Fibroblast of skin of right biceps (primary cell): ENCODE measurements around the gene CAMKV.

Source experiments
- DNase-seq: peaks from one replicate; pipeline ENCODE4 v3.0.0-alpha.2; 2013

The CAMKV gene

DNA sequence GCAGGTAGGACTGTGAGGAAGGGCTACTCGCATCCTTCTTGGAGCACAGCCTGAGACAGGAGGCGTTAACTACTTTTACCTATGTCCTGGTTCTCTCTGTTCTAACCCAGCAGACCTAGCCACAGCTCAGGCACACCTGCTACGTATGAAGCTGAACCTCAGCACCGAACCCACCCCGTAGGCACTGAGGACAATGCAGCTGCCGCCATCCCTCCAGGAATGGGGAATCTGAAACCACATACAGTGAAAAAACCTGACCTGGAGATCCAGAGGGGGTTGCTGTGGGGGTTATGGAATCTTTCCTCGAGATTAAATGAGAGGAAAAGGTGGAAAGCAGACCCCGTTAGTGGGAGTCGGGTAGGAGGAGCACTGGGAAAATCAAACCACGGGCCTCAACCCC lies 19.6 kb upstream of the CAMKV start:
- DNase-seq = no peak

- DNase-seq = no peak
Observed at GRCh38 chr3:49886922-49887265, 17.2 kb upstream of the CAMKV start.

DNA sequence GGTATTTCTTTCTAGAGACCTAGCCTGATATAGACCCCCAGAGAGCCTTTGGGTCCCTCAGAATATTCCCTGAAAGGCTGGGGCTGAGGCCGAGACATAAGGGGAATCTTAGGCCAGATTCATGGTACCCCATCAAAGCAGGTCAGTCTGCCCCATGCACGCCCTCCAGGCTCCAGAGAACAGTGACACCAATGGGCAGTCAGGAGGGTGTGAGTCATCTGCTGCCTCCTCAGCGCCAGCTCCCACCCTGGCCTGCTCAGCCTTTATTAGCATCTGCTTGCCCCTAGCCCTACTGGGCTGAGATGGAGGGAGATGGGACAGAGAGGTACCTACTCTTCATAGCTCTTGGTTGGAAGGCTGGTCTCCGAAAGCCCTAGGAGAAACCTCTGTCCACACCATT lies 14.3 kb upstream of the CAMKV start:
- DNase-seq = no peak

GRCh38 chr3:49882166-49882565 lies 12.5 kb upstream of the CAMKV start:
- no peak for DNase-seq

DNA sequence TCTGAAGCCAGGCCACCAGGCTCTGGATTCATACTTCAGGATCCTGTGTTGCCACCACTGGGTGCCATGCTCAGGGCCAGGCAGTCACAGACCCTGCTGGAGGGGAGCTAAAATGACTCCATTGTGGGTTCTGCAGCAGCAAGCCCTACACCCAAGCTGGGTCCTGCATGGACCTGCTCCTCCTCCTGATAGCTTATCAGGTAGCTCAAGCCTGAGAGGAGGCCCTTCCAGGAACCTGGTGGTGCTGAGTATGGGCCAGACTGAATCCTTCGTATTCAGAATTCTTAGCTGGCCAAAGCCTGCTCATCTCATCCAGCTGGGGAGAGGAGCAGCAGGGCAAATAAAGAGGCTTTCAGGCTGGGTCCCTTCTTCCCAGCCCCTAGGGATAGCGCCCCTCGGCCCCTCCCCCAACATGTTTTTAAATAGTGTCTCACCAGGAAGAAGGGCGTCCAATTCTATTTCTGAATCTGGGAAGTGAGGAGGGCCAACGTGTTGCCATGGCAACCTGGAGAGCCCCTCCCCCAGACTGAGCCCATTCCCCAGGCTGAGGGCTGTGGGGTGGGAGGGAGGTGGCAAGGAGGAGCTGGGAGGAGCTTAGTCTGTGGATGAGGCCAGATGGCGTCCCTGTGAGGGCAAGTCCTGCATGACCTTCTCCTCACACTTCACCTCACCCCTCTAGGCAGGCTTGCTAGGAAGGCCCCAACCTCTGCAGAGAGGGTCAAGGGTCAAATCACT lies 11.0 kb upstream of the CAMKV start:
- DNase-seq = no peak

GRCh38 chr3:49879721-49880120 lies 10.0 kb upstream of the CAMKV start:
- no peak for DNase-seq

GRCh38 chr3:49878686-49879085 lies 9.0 kb upstream of the CAMKV start:
- no peak for DNase-seq

DNA sequence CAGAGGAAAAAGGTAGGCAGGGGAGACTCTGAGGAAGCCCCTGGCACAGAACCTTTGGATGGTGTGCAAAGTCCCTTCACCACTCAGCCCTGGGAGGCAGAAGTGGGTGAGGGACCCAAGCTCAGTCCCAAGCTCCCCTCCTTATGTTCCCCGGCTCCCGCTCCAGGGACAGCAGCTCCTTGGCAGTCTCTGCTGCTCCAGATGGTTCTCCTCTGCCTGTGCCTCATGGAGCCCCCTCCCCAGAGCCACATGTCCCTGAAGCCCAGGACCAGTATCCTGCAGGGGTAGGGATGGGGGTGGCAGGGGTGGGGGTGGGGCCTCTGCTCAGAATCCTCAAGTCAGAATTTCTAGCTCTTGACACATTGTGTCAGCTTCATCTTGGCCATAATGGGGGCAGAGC lies 8.0 kb upstream of the CAMKV start:
- DNase-seq = no peak

GRCh38 chr3:49876567-49876966 lies 6.9 kb upstream of the CAMKV start:
- DNase-seq = no peak

GRCh38 chr3:49873623-49874022 lies 3.9 kb upstream of the CAMKV start:
- no peak for DNase-seq

DNA sequence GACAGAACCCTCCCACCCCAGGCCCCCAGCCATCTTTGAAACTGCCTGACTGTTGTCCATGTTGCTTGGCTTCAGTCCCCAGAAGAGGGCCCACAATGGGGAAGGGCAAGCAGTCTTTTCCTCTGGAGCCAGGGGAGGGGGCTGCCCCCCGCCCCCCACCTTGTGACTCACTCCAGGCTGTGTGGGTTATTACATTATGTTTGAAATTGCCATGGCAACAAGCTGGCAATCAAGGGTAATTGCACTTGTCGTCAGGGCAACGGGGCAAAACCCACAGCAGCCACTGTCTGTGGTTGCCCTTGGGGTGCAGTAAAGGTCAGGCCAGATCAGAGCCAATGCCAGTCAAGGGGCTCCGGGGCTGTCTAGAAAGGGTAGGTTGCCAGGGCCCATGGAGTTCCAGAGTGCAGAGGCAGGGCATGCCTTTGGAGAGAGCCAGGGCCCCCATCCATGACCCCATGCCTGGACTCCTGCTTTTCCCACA lies 3.1 kb upstream of the CAMKV start:
- DNase-seq = no peak

DNA sequence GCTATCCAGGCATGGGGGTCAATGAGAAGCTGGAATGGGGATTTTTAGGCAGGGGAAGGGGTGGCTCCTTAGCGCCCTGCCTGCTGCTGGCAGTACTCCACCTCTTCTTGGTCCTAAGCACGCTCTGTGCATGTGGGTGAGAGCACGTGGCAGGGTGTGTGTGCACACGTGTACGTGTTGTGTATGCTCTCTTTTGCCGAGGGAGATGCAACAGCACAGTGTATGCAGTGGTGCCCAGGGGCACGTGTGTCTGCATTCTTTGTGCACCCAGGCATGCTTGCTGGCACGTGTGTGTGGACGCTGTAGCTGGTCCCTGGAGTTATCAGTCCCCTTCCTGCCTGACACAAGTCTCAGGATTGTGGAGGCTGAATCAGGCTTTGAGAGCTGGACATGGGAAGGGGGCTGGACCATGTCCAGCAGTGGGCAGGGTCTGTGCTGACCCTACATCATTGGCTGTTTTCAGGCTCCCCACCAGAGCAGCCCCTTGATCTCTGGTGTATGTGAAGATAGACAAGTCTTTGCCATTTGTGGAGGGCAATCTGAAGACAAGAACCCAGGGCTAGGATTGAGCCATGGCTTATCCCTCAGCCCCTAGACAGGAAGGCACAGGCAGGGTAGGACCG lies 1.9 kb upstream of the CAMKV start:
- DNase-seq = no peak

DNA sequence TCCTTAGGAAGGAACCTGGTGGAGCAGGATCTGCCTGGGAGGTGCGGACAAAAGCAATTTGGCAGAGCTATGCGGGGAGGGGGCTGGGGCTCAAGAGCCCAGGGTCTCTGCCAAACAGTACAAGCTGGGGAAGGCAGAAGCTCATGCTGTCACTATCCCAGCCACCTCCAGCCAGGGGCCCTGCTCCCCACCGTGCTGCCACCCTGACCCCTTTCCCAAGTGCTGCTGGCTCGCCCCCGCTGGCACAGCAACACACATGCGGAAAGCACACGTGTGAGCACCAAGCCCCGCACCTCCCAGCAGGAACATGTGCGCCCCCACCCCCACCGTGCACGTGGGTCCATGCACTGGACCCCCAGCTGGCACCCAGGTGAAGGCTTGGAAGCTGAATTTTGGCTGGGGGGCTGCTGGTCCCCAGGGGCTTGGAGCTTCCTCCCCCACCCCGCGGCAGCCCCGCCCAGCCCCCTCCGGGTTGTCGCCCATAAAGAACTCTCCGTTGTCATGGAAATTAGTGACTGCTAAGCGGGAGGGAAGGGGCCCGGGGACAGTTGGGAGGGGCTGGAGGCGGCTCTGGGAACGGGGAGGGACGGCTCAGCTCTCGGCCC lies 742 bp downstream of the CAMKV start:
- DNase-seq = no peak

DNA sequence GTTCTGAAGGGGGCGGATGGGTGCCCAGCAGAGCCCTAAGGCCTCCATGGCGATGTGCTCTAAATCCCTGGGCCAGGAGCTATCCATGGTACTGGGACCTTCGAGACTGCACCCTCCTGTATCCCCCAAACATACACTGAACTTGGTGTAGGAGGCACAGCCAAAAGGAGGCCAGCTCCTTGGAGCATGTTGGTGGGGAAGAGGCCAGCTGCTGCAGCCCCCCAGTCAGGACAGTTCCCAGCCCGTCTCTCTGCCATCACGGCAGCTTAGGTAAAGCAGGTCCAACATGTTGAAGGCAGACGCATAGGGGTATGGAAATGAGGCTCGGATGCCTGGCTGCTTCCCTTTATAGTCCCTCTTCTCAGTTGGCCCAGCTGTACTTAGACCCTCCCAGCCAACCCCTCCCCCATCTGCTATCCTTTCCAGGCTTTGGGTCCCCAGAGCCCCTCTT lies 1.8 kb downstream of the CAMKV start:
- DNase-seq = peak; percentile 44

GRCh38 chr3:49867400-49867799 lies 2.3 kb downstream of the CAMKV start:
- DNase-seq = no peak

DNA sequence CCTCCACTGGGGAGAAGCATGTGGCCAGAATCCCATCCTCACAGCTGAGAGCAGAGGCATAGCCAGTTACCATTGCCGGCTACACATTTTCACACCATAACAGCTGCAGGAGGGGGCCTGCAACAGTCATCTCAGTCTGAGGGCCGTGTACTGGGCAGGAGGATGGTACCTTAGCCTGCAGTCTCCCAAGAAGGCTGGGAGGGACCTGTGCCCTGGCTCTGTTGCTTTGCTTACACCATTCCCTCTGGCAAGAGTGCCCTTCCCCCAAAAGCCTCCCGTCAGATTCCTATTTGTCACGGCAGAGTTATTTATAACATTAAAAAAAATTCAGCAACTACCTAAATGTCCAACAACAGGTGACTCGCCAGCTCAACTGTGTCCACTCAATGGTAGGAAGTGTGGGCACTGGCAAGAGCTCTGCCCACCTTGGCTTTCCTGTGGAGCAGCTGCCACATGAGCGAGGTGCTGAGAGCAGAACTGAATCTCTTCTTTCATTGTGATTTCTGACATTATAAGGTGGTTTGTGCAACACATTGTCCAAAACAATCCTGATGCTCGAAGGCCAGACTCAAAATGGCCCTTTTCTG lies 4.4 kb downstream of the CAMKV start:
- DNase-seq = no peak

DNA sequence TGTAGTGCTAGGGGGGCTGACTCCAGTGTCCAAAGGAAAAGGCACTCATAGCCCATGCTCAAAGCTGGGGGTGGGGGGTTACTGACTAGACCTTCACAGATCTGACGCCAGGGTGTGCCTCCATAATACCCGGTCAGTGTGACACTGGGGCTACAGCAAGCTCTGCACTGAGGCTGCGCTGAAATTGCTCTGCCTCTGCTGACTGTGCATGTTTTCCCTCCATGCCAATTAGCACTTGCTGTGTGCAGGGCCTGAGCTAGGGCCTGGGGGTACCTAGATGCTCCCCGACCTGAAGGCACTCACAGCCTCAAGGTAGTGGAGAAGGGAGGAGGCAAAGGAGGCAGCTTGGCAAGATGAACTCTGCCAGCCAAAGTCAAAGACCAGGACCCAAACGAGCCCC lies 5.2 kb downstream of the CAMKV start:
- DNase-seq = no peak

DNA sequence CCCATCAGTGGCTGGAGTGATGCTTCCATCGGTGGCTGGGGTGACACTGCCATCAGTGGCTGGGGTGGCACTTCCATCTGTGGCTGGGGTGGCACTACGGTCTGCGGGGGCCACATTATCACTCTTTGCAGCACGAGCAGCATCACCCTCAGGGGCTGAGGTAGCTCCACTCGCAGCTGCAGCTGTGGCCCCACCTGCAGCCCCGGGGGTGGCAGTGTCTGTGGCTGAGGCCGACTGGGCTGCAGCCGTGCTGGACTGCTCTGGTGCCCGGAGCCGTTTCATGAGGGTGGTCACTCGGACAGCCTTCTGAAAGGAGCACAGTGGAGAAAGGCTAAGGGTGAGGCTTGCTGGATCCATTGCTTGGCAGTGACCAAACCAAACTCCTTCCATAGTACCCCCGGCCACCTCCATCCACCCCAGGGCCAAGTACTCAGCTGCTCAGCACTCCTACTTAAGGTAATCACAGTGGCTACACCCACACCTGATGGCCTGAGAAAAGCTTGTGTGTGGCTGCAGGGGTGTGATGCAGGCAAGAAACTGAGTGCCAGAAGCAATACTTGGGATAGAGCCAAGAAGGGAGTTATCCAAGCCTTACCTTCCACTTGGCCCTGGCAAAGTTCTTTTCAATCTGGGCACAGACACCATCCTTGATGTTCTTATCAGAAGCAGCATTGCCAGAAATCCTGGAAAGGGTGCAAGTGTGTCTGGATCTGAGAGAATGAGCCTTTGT lies 10.0 kb downstream of the CAMKV start:
- DNase-seq = no peak

GRCh38 chr3:49856181-49857005 lies 13.3 kb downstream of the CAMKV start, which contains the start of gene TRAIP:
Gene TRAIP, minus strand, starts transcription at chr3:49856564. Its CDS starts 111 bp downstream, at chr3:49856453.
- peak; percentile 92 for DNase-seq

DNA sequence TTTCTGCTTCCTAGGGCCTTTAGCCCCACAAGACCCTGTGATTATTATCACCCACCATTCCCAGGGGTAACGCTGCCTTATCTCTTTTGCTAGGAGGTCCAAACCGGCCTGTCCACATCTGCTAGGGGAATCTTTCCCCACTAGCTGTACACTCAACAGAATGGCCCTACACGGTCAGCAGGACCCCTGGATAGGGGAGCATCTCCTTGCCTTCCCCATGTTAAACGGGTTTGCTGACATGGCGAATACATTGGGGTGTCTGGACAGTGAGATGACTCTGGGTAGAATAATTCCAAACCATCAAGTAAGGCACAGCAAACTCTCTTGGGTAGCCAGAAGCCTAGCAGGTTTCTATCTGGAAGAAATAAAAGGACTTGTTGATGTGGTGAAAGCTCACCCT lies 14.0 kb downstream of the CAMKV start:
- no peak for DNase-seq

- DNase-seq = no peak
Observed at GRCh38 chr3:49845694-49846093, 24.0 kb downstream of the CAMKV start.
